Natural killer cell (primary cell): ENCODE data around the gene CHPF. TPM values are rescaled to one million over a fixed set of nuclear protein-coding genes. Genes with fewer than 3 reads are reported as not detected.

Experiments
- ATAC-seq, 3 donors: fragments of 150-1000 bp in 2 of 3; fragments of 200-7000 bp in 1 of 3; cut with Tn5 transposase; 1 replicate in 1 of 3; 2 replicates in 2 of 3; pipeline ENCODE4 v1.10.0; 2021; ENCODE audit warnings: mild to moderate bottlenecking in 2 of 3, moderate library complexity in 2 of 3
- DNase-seq, 2 donors: peaks; one replicate each; pipeline versions ENCODE4 v3.0.0 to v3.0.0-alpha.2; 2013 to 2021; ENCODE audit warnings: mixed read lengths in 1 of 2
- H3K27ac ChIP-seq: one replicate; pipeline ENCODE4 v1.5.1; 2013; ENCODE audit warnings: mild to moderate bottlenecking, low read length
- H3K27me3 ChIP-seq: one replicate; pipeline ENCODE4 v1.6.1; 2013; ENCODE audit warnings: low read length; ENCODE audit not compliant: control insufficient read depth, insufficient read depth
- H3K36me3 ChIP-seq: one replicate; pipeline ENCODE4 v1.6.1; 2013; ENCODE audit warnings: low read length; ENCODE audit not compliant: control insufficient read depth, insufficient read depth
- H3K4me1 ChIP-seq: one replicate; pipeline ENCODE4 v1.6.1; 2013; ENCODE audit warnings: low read length; ENCODE audit not compliant: control insufficient read depth, insufficient read depth
- H3K4me3 ChIP-seq: one replicate; pipeline ENCODE4 v1.5.1; 2013; ENCODE audit warnings: low read length
- H3K9me3 ChIP-seq: one replicate; pipeline ENCODE4 v1.6.1; 2013; ENCODE audit warnings: low read length; ENCODE audit not compliant: control insufficient read depth, insufficient read depth
- H3K27ac Mint-ChIP-seq, 2 donors: one replicate each; pipeline ENCODE4 v1.8.0; 2022; ENCODE audit warnings: mild to moderate bottlenecking in 2 of 2, mixed read lengths in 2 of 2, moderate library complexity in 1 of 2
- H3K27me3 Mint-ChIP-seq, 2 donors: one replicate each; pipeline ENCODE4 v1.8.0; 2022; ENCODE audit warnings: low read depth in 2 of 2, mixed read lengths in 2 of 2
- H3K36me3 Mint-ChIP-seq: one replicate; pipeline ENCODE4 v1.8.0; 2022; ENCODE audit warnings: mixed read lengths
- H3K4me1 Mint-ChIP-seq, 2 donors: one replicate each; pipeline ENCODE4 v1.8.0; 2022; ENCODE audit warnings: mixed read lengths in 2 of 2
- H3K4me3 Mint-ChIP-seq: one replicate; pipeline ENCODE4 v1.8.0; 2022; ENCODE audit warnings: mild to moderate bottlenecking, moderate library complexity, mixed read lengths
- H3K9me3 Mint-ChIP-seq, 2 donors: one replicate each; pipeline ENCODE4 v1.8.0; 2022; ENCODE audit warnings: mixed read lengths in 2 of 2
- WGBS: methylation state at CpG from one replicate; pipeline ENCODE4 v1.1.7; 2013; ENCODE audit warnings: missing lambda C conversion rate; ENCODE audit not compliant: insufficient coverage; 5-methylcytosine and 5-hydroxymethylcytosine counted together
- intact Hi-C: fragments of 100-400 bp; cut with micrococcal nuclease; formaldehyde crosslinking; loops from one replicate; pipeline ENCODE4 v1.14.2; 2022
- total RNA-seq, 4 donors: library from RNA; stranded (reverse); fragments of 120-200 nt in 1 of 4; gene quantifications; one replicate each; pipeline versions ENCODE4 v1.2.3 to v1.2.4, GENCODE V29; 2013 to 2022
- TF ChIP-seq, protein P1 (sequence below): fragments of 200-600 bp; IDR thresholded peaks from one replicate; pipeline ENCODE4 v1.8.0; 2022; ENCODE audit warnings: antibody characterized with exemption

Gene CHPF
- total RNA-seq, 3 donors from 2014 or later (not counting 1 experiment from before 2014, with no cell fraction given) = 9.6 to 19.2 (median 12.7) TPM

GRCh38 chr2:219517954-219518778, 25.4 kb downstream of the CHPF start:
- ATAC-seq = no peak
- DNase-seq = no peak
- 79% methylated on average over 10 of the region's 10 CpGs for WGBS
- no peak overlapping the region for H3K27ac Mint-ChIP-seq
- H3K27me3 Mint-ChIP-seq = peaks cover 63 to 67% of the 10 kb centered on the region in 2 donors
- no peak overlapping the region for H3K27ac ChIP-seq
- no peak overlapping the region for H3K4me3 Mint-ChIP-seq
- peaks cover 2% of the 10 kb centered on the region for H3K4me1 ChIP-seq
- peaks cover 20% of the 10 kb centered on the region for H3K27me3 ChIP-seq
- intact Hi-C loops = no loop called here
- H3K9me3 Mint-ChIP-seq = no peaks in the 10 kb centered on the region
- no peaks in the 10 kb centered on the region for H3K36me3 ChIP-seq
- no peak overlapping the region for H3K4me3 ChIP-seq
- TF ChIP-seq, protein P1, sequence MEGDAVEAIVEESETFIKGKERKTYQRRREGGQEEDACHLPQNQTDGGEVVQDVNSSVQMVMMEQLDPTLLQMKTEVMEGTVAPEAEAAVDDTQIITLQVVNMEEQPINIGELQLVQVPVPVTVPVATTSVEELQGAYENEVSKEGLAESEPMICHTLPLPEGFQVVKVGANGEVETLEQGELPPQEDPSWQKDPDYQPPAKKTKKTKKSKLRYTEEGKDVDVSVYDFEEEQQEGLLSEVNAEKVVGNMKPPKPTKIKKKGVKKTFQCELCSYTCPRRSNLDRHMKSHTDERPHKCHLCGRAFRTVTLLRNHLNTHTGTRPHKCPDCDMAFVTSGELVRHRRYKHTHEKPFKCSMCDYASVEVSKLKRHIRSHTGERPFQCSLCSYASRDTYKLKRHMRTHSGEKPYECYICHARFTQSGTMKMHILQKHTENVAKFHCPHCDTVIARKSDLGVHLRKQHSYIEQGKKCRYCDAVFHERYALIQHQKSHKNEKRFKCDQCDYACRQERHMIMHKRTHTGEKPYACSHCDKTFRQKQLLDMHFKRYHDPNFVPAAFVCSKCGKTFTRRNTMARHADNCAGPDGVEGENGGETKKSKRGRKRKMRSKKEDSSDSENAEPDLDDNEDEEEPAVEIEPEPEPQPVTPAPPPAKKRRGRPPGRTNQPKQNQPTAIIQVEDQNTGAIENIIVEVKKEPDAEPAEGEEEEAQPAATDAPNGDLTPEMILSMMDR = no peak
- H3K36me3 Mint-ChIP-seq = no peaks in the 10 kb centered on the region
- H3K9me3 ChIP-seq = no peaks in the 10 kb centered on the region
- H3K4me1 Mint-ChIP-seq = peaks cover 8 to 22% of the 10 kb centered on the region in 2 donors

DNA sequence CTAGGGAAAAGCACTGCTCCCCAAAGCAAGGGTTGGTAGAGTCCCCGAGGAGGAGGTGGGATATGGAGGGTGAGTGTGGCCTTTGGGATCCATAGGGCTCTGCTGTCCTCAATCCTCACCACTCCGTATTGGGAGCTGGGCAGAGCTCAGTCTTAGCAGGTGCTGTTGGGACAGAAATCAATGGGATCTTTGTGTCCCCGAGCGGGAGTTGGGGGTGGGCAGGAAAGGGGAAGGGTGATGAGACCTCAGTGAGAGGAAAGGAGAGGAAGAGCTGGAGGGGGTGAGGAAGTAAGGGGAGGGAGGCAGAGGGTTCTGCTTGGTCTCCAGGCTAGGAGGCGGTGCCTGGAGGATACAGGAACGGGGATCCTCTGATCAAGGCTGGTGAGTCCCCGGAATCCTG, 26.7 kb downstream of the CHPF start:
- TF ChIP-seq, protein P1 = no peak
- Mint-ChIP-seq H3K9me3 (no peaks in the 10 kb centered on the region), H3K4me3 (no peak overlapping the region), H3K27me3 (peaks cover 67 to 69% of the 10 kb centered on the region in 2 donors), H3K27ac (no peak overlapping the region), H3K4me1 (peaks cover 8 to 18% of the 10 kb centered on the region in 2 donors), H3K36me3 (no peaks in the 10 kb centered on the region)
- intact Hi-C loops = no loop called here
- no peak for DNase-seq
- Histone ChIP-seq H3K4me1 (no peaks in the 10 kb centered on the region), H3K36me3 (no peaks in the 10 kb centered on the region), H3K27me3 (peaks cover 32% of the 10 kb centered on the region), H3K4me3 (no peak overlapping the region), H3K27ac (no peak overlapping the region), H3K9me3 (no peaks in the 10 kb centered on the region)
- WGBS = 36% methylated on average over 7 of the region's 7 CpGs
- ATAC-seq = no peak

GRCh38 chr2:219515874-219516629, 27.6 kb downstream of the CHPF start:
- no peak overlapping the region for H3K27ac Mint-ChIP-seq

More at GRCh38 chr2:219515874-219516629, 27.6 kb downstream of the CHPF start:
- H3K4me3 ChIP-seq = no peak overlapping the region
- H3K36me3 ChIP-seq = no peaks in the 10 kb centered on the region
- no peaks in the 10 kb centered on the region for H3K4me1 ChIP-seq
- H3K9me3 ChIP-seq = no peaks in the 10 kb centered on the region
- TF ChIP-seq, protein P1 = no peak
- 73% methylated on average over 17 of the region's 17 CpGs for WGBS
- peaks cover 29% of the 10 kb centered on the region for H3K27me3 ChIP-seq
- H3K27ac ChIP-seq = no peak overlapping the region
- intact Hi-C loops = no loop called here
- no peaks in the 10 kb centered on the region for H3K36me3 Mint-ChIP-seq
- no peak for DNase-seq
- H3K4me1 Mint-ChIP-seq = peaks cover 8 to 11% of the 10 kb centered on the region in 2 donors
- H3K9me3 Mint-ChIP-seq = no peaks in the 10 kb centered on the region
- peaks cover 62 to 66% of the 10 kb centered on the region in 2 donors for H3K27me3 Mint-ChIP-seq
- no peak overlapping the region for H3K4me3 Mint-ChIP-seq
- peak in 1 of 3 donors; percentile 26 for ATAC-seq
